ENCODE data around the gene LNP1.

LNP1 gene

DNA sequence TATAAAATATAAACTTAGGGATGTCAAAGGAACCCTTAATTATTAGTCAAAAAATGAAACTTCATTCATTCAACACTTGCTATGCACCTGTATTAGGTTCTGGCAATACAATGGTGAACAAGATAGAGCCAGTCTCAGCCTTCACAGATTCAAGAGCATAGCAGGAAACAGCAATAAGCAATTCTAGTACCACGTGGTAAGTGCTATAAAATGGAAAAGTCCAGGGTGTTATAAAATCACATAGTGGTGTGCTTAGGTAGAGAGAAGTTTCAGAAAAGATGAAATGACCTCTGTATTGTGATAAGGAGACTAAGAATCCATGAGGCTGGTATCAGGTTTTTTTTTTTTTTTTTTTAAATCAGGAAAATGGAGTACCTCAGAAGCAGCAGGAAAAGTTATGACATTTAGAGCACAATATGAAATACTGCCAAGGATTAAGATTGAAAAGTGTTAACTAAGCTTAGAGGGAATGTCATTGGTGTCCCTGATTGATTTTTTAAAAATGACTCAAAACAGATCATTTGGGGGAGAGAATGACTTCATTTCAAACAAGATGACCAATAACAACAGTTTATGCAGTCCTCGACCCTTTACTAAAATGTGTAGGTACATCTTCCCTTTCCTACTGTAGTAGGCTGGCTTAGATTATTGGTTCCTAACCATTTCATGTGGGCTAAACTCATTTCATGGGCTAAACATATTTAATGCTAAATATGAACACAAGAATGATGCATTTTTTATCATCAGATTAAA, 5.5 kb upstream of the LNP1 start:
- H3K4me1 Mint-ChIP-seq = peaks cover 20% of the 10 kb centered on the region
- TF ChIP-seq, protein P1, sequence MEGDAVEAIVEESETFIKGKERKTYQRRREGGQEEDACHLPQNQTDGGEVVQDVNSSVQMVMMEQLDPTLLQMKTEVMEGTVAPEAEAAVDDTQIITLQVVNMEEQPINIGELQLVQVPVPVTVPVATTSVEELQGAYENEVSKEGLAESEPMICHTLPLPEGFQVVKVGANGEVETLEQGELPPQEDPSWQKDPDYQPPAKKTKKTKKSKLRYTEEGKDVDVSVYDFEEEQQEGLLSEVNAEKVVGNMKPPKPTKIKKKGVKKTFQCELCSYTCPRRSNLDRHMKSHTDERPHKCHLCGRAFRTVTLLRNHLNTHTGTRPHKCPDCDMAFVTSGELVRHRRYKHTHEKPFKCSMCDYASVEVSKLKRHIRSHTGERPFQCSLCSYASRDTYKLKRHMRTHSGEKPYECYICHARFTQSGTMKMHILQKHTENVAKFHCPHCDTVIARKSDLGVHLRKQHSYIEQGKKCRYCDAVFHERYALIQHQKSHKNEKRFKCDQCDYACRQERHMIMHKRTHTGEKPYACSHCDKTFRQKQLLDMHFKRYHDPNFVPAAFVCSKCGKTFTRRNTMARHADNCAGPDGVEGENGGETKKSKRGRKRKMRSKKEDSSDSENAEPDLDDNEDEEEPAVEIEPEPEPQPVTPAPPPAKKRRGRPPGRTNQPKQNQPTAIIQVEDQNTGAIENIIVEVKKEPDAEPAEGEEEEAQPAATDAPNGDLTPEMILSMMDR (IDR thresholded peaks at IDR 0.05) = no peak
- H3K4me3 Mint-ChIP-seq = no peak overlapping the region
- H3K9me3 Mint-ChIP-seq = no peaks in the 10 kb centered on the region
- H3K27ac Mint-ChIP-seq = no peak overlapping the region
- peaks cover 47% of the 10 kb centered on the region for H3K36me3 Mint-ChIP-seq (ENCODE audit: low read depth)
- H3K27me3 Mint-ChIP-seq (ENCODE audit: low read depth, poor library complexity) = no peaks in the 10 kb centered on the region
- DNase-seq = no peak

DNA sequence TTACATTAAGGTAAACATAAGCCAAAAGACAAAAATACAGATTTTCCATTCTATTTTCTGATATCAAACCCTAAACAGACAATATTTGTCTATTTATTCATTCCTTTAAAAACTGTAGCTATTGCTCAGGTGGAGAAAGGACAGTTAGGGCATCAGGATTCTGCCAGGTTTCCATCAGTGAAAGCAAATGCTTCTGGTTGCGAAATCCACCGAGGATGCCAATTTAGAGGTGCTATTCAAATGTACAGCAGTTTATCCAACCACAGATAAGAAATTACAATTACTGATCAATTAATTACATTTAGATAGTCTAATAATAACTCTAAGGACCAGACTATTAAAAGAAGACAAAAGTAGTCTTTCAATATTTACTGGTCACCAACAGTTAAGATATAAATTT, 4.4 kb upstream of the LNP1 start:
- peaks cover 44% of the 10 kb centered on the region for H3K36me3 Mint-ChIP-seq (ENCODE audit: low read depth)
- TF ChIP-seq, protein P1 (IDR thresholded peaks at IDR 0.05) = no peak
- no peak overlapping the region for H3K4me3 Mint-ChIP-seq
- no peaks in the 10 kb centered on the region for H3K9me3 Mint-ChIP-seq
- DNase-seq = no peak
- no peaks in the 10 kb centered on the region for H3K27me3 Mint-ChIP-seq (ENCODE audit: low read depth, poor library complexity)
- H3K27ac Mint-ChIP-seq = no peak overlapping the region
- peaks cover 26% of the 10 kb centered on the region for H3K4me1 Mint-ChIP-seq

DNA sequence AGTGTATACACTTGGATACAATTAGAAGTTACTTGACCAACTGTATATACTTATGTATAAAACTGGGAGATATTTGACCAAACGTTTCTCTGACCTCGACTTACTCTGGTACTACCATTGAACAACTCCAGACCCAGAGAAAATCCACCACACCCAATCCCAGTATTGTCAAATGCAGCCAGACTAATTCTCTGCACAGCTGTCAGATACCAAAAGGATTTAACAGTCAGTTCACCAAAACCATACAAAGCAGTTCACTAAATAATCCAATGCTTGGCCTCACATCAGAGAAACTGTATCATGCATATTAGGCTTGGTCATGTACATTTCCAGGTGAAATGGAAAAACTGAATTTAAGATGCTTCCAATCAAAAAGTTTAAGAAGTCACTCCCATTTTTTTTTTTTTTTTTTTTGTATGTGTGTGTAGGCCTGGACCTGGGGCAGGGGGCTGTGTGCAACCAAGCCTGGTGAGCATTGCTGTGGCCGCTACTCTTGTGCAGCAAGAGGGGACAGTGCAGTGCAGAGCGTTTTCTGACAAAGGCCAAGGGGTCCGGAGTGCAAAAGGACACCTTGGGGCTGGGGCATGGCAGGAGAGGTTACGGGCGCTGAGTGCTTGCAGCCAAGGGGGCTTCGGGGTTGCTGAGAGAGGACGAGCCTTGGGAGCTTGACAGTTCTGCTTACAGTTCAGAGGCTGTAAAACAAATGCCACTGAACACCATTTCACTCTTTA, 1.8 kb upstream of the LNP1 start:
- Mint-ChIP-seq H3K9me3 (peaks cover 3% of the 10 kb centered on the region), H3K27me3 (ENCODE audit: low read depth, poor library complexity) (no peaks in the 10 kb centered on the region), H3K36me3 (ENCODE audit: low read depth) (peaks cover 32% of the 10 kb centered on the region), H3K4me3 (peak overlapping the region; percentile 92), H3K27ac (peak overlapping the region; percentile 39), H3K4me1 (peaks cover 44% of the 10 kb centered on the region)
- TF ChIP-seq, protein P1 (IDR thresholded peaks at IDR 0.05) = no peak
- DNase-seq = peak; percentile 7

DNA sequence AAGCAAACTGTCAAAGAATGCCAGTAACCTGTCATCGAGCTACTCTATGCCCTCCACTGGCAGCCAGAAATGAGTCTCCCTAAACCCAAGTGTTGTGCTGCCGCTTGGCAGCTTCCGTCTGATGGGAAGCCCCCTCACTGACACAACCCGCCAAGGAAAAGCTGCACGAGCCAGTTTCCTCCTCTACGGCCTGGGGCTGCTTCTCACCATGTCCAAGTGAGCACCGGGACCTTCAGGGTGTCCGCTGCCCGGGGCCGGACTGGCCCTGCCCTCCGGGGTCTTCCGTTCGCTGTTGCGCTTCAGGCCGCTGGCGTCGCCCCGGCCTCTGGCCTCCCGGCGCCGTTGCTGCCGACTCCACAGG, 940 bp upstream of the LNP1 start:
- no peak for DNase-seq
- Mint-ChIP-seq H3K9me3 (peaks cover 12% of the 10 kb centered on the region), H3K36me3 (ENCODE audit: low read depth) (peaks cover 37% of the 10 kb centered on the region), H3K27ac (peak overlapping the region; percentile 68), H3K27me3 (ENCODE audit: low read depth, poor library complexity) (no peaks in the 10 kb centered on the region), H3K4me1 (peaks cover 50% of the 10 kb centered on the region), H3K4me3 (peak overlapping the region; percentile 92)
- TF ChIP-seq, protein P1 (IDR thresholded peaks at IDR 0.05) = no peak

DNA sequence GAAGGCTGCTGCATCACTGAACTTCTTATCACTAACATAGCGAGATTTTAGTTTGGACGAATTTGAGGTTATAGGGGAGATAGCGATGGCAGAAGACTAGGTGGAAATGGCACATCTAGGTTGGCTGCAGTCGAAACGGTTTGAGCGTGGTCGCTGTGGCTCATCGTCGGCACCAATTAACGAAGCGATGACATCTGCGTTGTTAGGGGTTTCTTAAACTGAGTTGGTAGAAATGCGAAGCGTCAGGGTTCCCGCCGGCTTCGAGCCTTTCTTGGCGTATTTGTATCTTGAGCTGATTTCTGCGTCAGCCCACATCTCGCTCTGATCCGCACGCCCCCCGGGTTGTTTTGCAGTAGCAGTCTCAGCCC, 319 bp downstream of the LNP1 start:
- Mint-ChIP-seq H3K27me3 (ENCODE audit: low read depth, poor library complexity) (no peaks in the 10 kb centered on the region), H3K9me3 (peaks cover 23% of the 10 kb centered on the region), H3K36me3 (ENCODE audit: low read depth) (peaks cover 43% of the 10 kb centered on the region), H3K27ac (peak overlapping the region; percentile 100), H3K4me1 (peaks cover 55% of the 10 kb centered on the region), H3K4me3 (peak overlapping the region; percentile 92)
- TF ChIP-seq, protein P1 (IDR thresholded peaks at IDR 0.05) = no peak
- peak; percentile 37 for DNase-seq

Data from nephron progenitor cell (in vitro differentiated cells).